Activated CD8-positive, alpha-beta T cell treated with anti-CD3 and anti-CD28 coated beads for 36 hours (primary cell): ENCODE data around the gene CD177. TPM values are rescaled to one million over a fixed set of nuclear protein-coding genes. Genes with fewer than 3 reads are reported as not detected.
A peak's percentile ranks its signal among the peaks of the same experiment; 100 is the strongest.
"Not testable (repeated sequence)": the region's sequence is repeated elsewhere in the genome, so short reads cannot be mapped to it uniquely, and the experiment has no call there.

Experiments
- ATAC-seq: fragments of 200-7000 bp; cut with Tn5 transposase; one replicate; pipeline ENCODE4 v1.10.0; 2021; ENCODE audit warnings: mild to moderate bottlenecking, moderate library complexity
- CTCF ChIA-PET: fragments of 350-600 bp; sonication (Branson Sonifier 250); formaldehyde crosslinking; loops from one replicate; lab custom pipeline; 2021; ENCODE audit warnings: antibody characterized with exemption; lab: Charles Lee
- POLR2A ChIA-PET: fragments of 350-600 bp; sonication (Branson Sonifier 250); formaldehyde crosslinking; loops from one replicate; lab custom pipeline; 2021; ENCODE audit warnings: antibody characterized with exemption; lab: Charles Lee
- DNase-seq: peaks from one replicate; pipeline ENCODE4 v3.0.0-alpha.2; 2020
- H3K27ac Mint-ChIP-seq: one replicate; pipeline ENCODE4 v1.8.0; 2021; ENCODE audit warnings: mild to moderate bottlenecking, mixed read lengths
- H3K27me3 Mint-ChIP-seq: one replicate; pipeline ENCODE4 v1.8.0; 2021; ENCODE audit warnings: mixed read lengths
- H3K36me3 Mint-ChIP-seq: one replicate; pipeline ENCODE4 v1.8.0; 2021; ENCODE audit warnings: low read depth, mixed read lengths
- H3K4me1 Mint-ChIP-seq: one replicate; pipeline ENCODE4 v1.8.0; 2021; ENCODE audit warnings: low read depth, mixed read lengths
- H3K4me3 Mint-ChIP-seq: one replicate; pipeline ENCODE4 v1.8.0; 2021; ENCODE audit warnings: mild to moderate bottlenecking, moderate library complexity, mixed read lengths
- H3K9me3 Mint-ChIP-seq: one replicate; pipeline ENCODE4 v1.8.0; 2021; ENCODE audit warnings: mixed read lengths
- intact Hi-C: fragments of 100-400 bp; cut with micrococcal nuclease; formaldehyde crosslinking; loops from one replicate; pipeline ENCODE4 v1.10.0; 2022
- total RNA-seq, 2 experiments: library from RNA; stranded (reverse); gene quantifications; one replicate each; pipeline ENCODE4 v1.2.3, GENCODE V29; 2021
- TF ChIP-seq, protein P1 (sequence below): fragments of 200-600 bp; IDR thresholded peaks from one replicate; pipeline ENCODE4 v1.8.0; 2022; ENCODE audit warnings: antibody characterized with exemption, mild to moderate bottlenecking

Gene CD177
- total RNA-seq, 2 experiments from 2014 or later = not detected

- ATAC-seq (no peak), DNase-seq (no peak)
- CTCF ChIA-PET = no interaction called here
- POLR2A ChIA-PET = no interaction called here
- intact Hi-C loops = no loop called here
- H3K9me3 Mint-ChIP-seq = peaks cover 1% of the 10 kb centered on the region
- no peaks in the 10 kb centered on the region for H3K36me3 Mint-ChIP-seq
- TF ChIP-seq, protein P1, sequence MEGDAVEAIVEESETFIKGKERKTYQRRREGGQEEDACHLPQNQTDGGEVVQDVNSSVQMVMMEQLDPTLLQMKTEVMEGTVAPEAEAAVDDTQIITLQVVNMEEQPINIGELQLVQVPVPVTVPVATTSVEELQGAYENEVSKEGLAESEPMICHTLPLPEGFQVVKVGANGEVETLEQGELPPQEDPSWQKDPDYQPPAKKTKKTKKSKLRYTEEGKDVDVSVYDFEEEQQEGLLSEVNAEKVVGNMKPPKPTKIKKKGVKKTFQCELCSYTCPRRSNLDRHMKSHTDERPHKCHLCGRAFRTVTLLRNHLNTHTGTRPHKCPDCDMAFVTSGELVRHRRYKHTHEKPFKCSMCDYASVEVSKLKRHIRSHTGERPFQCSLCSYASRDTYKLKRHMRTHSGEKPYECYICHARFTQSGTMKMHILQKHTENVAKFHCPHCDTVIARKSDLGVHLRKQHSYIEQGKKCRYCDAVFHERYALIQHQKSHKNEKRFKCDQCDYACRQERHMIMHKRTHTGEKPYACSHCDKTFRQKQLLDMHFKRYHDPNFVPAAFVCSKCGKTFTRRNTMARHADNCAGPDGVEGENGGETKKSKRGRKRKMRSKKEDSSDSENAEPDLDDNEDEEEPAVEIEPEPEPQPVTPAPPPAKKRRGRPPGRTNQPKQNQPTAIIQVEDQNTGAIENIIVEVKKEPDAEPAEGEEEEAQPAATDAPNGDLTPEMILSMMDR = no peak
- no peaks in the 10 kb centered on the region for H3K4me1 Mint-ChIP-seq
- peaks cover 8% of the 10 kb centered on the region for H3K27me3 Mint-ChIP-seq
- H3K27ac Mint-ChIP-seq = no peak overlapping the region
- H3K4me3 Mint-ChIP-seq = no peak overlapping the region
Measured at GRCh38 chr19:43380771-43381386, 27.4 kb downstream of the CD177 start.

DNA sequence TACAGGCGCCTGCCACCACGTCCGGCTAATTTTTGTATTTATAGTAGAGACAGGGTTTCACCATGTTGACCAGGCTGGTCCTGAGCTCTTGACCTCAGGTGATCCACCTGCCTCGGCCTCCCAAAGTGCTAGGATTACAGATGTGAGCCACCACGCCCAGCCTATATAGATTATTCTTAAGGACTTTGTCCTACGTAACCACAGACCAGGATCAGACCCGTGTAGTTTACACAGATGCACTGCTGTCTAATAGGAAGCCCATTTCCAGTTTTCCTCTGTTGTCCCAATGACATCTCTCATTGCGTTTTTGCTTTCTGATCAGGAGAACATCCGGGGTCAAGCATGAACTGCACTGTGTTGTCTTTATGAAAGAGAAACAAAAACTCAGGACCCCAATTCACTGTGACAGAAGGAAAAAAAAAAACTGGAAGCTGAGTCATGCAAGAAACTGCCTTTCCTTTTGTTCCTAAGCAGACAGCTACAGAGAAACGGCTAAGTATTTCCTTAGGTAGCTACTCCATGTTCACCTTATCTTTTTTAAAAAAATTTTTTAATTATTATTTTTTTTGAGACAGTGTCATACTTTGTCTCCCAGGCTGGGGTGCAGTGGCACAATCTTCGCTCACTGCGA, 29.2 kb downstream of the CD177 start:
- H3K9me3 Mint-ChIP-seq, H3K4me1 Mint-ChIP-seq, CTCF ChIA-PET, DNase-seq, H3K27me3 Mint-ChIP-seq, H3K4me3 Mint-ChIP-seq, POLR2A ChIA-PET, H3K27ac Mint-ChIP-seq, H3K36me3 Mint-ChIP-seq, intact Hi-C loops: not testable (repeated sequence)
- ATAC-seq = peak; percentile 47

DNA sequence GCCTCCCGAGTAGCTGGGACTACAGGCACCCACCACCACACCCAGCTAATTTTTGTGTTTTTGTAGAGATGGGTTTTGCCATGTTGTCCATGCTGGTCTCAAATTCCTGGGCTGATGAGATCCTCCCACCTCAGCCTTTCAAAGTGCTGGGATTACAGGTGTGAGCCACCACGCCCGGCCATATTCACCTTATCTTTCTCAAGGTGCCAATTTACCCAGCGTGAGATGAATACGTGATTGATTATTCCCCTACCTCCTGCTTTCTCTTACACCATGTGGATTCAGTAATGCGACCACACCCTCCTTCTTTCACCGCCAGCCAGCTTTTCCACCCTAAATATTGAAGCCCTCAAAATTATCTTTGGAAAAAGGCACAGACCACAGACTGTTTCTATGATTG, 29.8 kb downstream of the CD177 start:
- intact Hi-C loops, CTCF ChIA-PET, H3K27me3 Mint-ChIP-seq: not testable (repeated sequence)

GRCh38 chr19:43383759-43384158, 30.3 kb downstream of the CD177 start:
- DNase-seq, H3K9me3 Mint-ChIP-seq, POLR2A ChIA-PET, intact Hi-C loops, CTCF ChIA-PET, H3K4me3 Mint-ChIP-seq, H3K27me3 Mint-ChIP-seq, ATAC-seq, H3K4me1 Mint-ChIP-seq, H3K36me3 Mint-ChIP-seq, H3K27ac Mint-ChIP-seq: not testable (repeated sequence)

More for the DNA sequence above, 29.8 kb downstream of the CD177 start:
- DNase-seq, H3K9me3 Mint-ChIP-seq, H3K36me3 Mint-ChIP-seq, POLR2A ChIA-PET, H3K4me1 Mint-ChIP-seq, H3K4me3 Mint-ChIP-seq, ATAC-seq, H3K27ac Mint-ChIP-seq: not testable (repeated sequence)

DNA sequence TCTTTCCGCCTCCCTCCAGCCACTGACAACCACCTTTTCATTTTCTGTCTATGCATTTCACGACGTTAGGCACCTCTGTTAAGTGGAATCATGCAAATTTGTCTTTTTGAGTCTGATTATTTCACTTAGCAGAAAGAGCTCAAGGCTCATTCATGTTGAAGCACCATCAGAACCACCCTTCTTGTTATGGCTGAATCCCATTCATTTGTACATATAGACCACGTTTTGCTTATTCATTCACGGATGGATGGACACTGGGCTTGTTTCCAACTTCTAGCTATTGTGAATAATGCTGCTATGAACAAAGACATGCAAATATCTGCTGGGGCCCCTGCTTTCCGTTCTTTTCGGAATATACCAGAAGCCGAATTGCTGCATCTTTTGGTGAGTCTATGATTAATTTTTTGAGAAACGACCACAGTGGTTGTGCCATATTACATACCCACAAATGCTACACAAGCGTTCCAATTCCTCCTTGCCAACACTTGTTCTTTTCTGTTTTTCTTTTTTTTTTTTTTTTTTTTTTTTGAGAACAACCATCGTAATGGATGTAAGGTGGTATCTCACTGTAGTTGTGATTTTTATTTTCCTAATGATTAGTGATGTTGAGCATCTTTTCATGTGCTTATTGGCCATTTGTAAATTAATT, 37.5 kb downstream of the CD177 start:
- POLR2A ChIA-PET, DNase-seq, ATAC-seq, H3K4me1 Mint-ChIP-seq, H3K27me3 Mint-ChIP-seq, CTCF ChIA-PET, H3K27ac Mint-ChIP-seq, H3K36me3 Mint-ChIP-seq, H3K9me3 Mint-ChIP-seq, intact Hi-C loops, H3K4me3 Mint-ChIP-seq: not testable (repeated sequence)

GRCh38 chr19:43391552-43391935, 38.1 kb downstream of the CD177 start:
- ATAC-seq, H3K4me3 Mint-ChIP-seq, POLR2A ChIA-PET, intact Hi-C loops, CTCF ChIA-PET, H3K27ac Mint-ChIP-seq, H3K36me3 Mint-ChIP-seq, H3K4me1 Mint-ChIP-seq, H3K9me3 Mint-ChIP-seq, H3K27me3 Mint-ChIP-seq, DNase-seq: not testable (repeated sequence)

- H3K4me1 Mint-ChIP-seq, DNase-seq, H3K36me3 Mint-ChIP-seq, H3K4me3 Mint-ChIP-seq, ATAC-seq, H3K9me3 Mint-ChIP-seq, intact Hi-C loops, POLR2A ChIA-PET, H3K27ac Mint-ChIP-seq, CTCF ChIA-PET: not testable (repeated sequence)
- H3K27me3 Mint-ChIP-seq = peaks cover 13% of the 10 kb centered on the region
Measured at GRCh38 chr19:43393501-43393900, 40.0 kb downstream of the CD177 start.

DNA sequence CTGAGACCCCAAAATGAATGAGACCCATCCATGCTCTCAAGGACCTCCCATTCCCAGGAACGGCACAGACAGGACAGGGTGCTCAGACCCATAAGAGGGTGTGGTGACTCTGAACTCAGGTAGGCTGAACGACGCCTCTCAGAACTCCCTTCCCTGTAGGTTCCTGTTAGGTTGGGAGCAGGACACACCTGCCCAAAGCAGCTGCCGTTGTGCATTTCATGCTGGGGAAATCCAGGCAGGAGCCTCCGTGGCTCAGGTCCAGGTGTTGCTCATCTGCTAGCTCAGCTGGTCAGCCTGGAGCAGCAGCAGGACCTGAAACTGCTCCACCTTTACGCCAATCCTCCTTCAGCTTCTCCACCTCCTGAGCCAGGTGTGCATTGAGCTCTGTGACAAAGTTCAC, 42.1 kb downstream of the CD177 start:
- CTCF ChIA-PET = no interaction called here
- Mint-ChIP-seq H3K4me3 (no peak overlapping the region), H3K27ac (no peak overlapping the region), H3K9me3 (no peaks in the 10 kb centered on the region), H3K27me3 (peaks cover 16% of the 10 kb centered on the region), H3K4me1 (no peaks in the 10 kb centered on the region), H3K36me3 (no peaks in the 10 kb centered on the region)
- no peak for DNase-seq
- POLR2A ChIA-PET = interaction anchor here (0.8 kb wide), 1 partner anchor 137 kb away, joined by 3 read pairs; no protein-coding TSS in a partner anchor
- TF ChIP-seq, protein P1 = no peak
- no peak for ATAC-seq
- intact Hi-C loops = no loop called here
